Suppressor macrophage treated with lipopolysaccharide for 1 hour (primary cell): ENCODE results near the gene TNRC6B.
"Not testable (repeated sequence)": the region's sequence is repeated elsewhere in the genome, so short reads cannot be mapped to it uniquely, and the experiment has no call there.

Experiments used
- DNase-seq, 3 donors: peaks; one replicate each; pipeline ENCODE4 v3.0.0-alpha.2; 2020 to 2022

TNRC6B gene

GRCh38 chr22:40177738-40178416 lies at the start of gene TNRC6B:
TSS of gene TNRC6B (plus strand) at chr22:40177925. CDS start at chr22:40178136, 211 bp downstream.
- peak; percentile 93 to 98 (median 98) for DNase-seq

- DNase-seq = no peak
These were observed 48.7 kb upstream of the TNRC6B start for GRCh38 chr22:40128989-40129388.

- no peak for DNase-seq
These were observed 40.6 kb upstream of the TNRC6B start for GRCh38 chr22:40137132-40137531.

- DNase-seq = no peak
These were observed 38.9 kb upstream of the TNRC6B start for GRCh38 chr22:40138866-40139265.

- no peak for DNase-seq
These were observed 30.1 kb upstream of the TNRC6B start for GRCh38 chr22:40147388-40148176.

DNA sequence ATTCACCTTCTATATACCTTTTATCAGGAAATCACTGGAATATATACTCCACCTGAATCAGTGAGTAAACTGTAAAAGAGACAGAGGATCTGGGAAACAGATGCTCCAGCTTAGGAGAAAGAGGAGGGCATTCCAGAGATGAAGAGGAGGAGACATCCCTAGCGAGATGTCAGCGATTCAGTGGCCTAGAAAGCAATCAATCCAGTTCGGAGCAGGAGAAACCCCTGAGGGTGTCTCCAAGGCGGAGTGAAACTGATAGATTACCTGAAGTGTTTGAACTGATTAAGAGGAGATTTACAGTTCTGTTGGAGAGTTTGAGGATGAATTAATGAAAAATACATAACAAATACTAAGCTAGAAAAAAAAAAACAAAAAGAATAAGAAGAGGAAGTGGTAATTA lies 24.5 kb upstream of the TNRC6B start:
- DNase-seq = no peak

DNA sequence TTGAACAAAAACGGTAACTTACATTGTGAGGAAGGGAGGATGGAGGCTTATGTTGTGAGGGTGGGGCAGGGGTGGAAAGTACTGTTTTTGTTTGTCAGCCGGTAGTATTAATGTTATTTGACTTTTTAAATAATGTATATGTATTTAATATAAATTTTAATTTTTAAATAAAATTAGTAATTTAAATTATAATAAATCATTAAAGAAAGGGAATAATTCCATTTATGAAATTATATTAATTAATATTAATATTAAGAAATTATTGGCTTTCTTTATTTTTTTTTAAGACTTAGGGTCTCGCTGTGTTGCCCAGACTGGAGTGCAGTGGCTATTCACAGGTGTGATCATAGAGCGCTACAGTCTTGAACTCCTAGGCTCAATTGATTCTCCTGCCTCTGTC lies 24.0 kb upstream of the TNRC6B start:
- no peak for DNase-seq

- peak in 1 of 3 donors; percentile 22 for DNase-seq
These were observed 21.7 kb upstream of the TNRC6B start for GRCh38 chr22:40156001-40156516.

DNA sequence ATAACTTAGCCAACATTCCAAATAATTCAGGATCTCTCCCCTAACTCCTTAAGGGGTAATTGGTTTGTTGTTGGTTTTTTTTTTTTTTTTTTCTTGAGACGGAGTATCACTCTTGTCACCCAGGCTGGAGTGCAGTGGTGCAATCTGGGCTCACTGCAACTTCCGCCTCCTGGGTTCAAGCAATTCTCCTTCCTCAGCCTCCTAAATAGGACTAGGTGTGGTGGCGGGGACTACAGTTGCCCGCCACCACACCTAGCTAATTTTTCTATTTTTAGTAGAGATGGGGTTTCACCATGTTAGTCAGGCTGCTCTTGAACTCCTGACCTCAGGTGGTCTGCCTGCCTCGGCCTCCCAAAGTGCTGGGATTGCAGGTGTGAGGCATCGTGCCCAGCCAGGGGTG lies 21.0 kb upstream of the TNRC6B start:
- not testable (repeated sequence) for DNase-seq

DNA sequence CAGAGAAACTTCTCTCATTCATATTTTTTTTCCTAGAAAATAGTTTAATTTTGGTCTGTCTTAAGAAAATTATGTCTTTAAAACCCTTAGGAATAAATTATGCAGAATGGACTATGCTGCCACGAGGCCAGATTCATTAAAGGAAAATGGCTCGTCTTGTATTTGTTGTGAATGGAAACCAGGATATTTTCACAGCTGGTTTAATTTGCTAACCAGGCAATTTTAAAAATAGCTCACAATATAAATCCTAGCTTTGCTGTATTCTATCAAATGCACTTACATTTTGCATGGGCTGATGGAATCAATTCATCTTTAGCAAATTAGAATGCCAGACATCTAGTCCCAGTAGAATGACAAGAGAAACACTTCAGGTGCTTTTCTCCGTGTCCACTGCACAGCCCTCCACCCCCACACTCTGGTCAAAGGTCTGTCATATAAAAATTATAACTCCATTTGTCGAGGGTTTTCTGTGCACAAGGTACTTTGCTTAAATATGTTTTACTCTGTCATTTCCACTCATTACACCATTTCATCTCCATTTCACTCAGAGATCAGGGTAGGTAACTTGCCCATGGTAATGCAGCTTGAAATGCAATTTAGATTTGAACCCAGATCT lies 20.3 kb upstream of the TNRC6B start:
- DNase-seq = no peak

- DNase-seq = no peak
These were observed 16.5 kb upstream of the TNRC6B start for GRCh38 chr22:40161194-40161593.

GRCh38 chr22:40165537-40165936 lies 12.2 kb upstream of the TNRC6B start:
- DNase-seq = peak in 2 of 3 donors; percentile 33 to 36

DNA sequence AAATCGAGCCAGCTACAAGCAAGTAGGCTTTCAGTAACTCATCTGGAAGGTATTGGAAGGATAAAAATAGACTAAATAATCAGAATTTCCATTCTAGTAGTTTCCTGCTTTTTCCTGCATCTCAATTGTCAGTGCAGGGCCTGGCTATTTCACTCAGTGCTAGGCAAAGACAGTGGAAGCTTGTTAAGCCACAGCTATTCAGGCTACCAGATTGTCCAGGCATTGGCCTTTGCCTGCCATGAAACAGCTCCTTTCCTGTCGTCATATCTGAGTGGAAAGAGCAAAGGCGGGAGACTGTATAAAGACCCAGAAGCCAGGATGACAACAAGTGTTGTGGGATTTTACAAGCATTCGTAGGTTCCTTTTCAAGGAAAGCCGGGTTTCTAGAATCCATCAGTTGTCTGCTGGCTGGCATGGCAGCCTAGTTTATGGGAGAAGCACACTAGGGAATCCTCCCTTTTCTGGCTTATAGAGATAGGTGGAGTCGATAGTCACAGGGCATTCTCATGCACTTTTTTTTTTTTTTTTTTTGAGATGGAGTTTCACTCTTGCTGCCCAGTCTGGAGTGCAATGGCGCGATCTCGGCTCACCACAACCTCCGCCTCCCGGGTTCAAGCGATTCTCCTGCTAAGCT lies 2.0 kb upstream of the TNRC6B start:
- DNase-seq = no peak

GRCh38 chr22:40176921-40177737 lies 596 bp upstream of the TNRC6B start:
- peak; percentile 46 to 51 (median 47) for DNase-seq

- peak; percentile 27 to 45 (median 39) for DNase-seq
These were observed 988 bp downstream of the TNRC6B start for GRCh38 chr22:40178417-40179409.

DNA sequence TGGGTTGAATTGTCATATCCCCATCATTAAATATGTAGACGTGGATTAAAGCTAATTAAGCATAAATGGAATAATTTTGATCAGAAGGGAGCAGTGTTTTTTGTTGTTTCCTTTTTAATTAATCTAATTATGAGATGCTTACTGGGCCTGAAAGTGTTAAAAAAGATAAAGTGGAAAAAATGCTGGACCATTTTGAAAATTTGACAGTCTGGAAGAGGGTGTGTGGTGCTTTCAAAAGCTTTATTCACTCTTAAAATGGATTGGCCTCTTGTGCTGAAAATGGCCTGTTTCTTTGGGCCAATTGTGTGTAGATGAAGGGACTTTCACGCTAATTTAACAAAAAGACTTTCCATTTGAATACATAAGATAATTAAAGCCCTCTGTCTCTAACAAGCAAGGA lies 1.8 kb downstream of the TNRC6B start:
- no peak for DNase-seq

DNA sequence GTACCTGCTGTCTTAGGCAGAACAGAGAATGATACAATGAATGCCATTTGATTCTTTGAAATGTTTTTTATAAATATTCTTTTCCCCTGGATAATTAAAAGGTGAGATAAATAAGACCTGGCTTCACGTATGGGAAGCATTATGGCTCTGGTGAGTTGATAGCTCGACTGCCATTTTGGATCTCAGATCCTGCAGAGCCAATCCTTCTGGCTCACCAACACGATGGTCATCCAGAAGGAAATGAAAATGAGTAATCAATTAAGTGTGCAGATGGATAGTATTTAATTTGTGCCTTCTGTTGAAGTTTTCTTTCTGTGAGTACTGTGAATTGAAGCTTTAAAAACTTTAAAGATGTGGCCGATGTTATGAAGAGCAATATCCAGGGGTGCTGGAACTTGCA lies 2.7 kb downstream of the TNRC6B start:
- DNase-seq = no peak

DNA sequence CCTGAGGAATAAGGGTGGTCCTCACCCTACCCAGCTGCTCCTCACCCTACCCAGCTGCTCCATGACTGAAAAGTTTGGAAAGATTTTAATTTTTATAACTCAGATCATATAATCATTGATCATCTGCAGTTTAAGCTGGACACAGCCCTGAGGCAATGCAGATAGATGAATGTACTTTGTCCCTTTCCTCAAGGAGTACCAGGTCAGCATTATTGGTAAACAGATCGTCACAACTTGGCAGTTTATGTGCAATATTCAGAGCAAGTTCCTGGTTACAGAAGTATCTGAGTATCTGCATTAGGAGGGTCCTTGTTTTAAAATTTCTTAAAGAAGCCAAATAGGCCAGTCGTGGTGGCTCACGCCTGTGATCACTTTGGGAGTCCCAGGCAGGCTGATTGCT lies 3.6 kb downstream of the TNRC6B start:
- no peak for DNase-seq

- DNase-seq = no peak
These were observed 4.6 kb downstream of the TNRC6B start for GRCh38 chr22:40182231-40182835.

- DNase-seq = peak; percentile 48 to 55 (median 52)
These were observed 5.4 kb downstream of the TNRC6B start for GRCh38 chr22:40183029-40183581.
